Transverse colon (tissue), 3 donors: Measurements from ENCODE around the gene ZNF319.

Experiments
- CTCF ChIP-seq, 5 experiments: fragments of 200-600 bp in 3 of 5; fragments of 450-650 bp in 2 of 5; sonication (generic) in 3 of 5; IDR thresholded peaks; 1 replicate in 2 of 5; 2 replicates in 3 of 5; pipeline ENCODE4 v1.5.1; 2016 to 2017; ENCODE audit warnings: antibody characterized with exemption in 5 of 5, inconsistent platforms in 3 of 5, mild to moderate bottlenecking in 2 of 5, moderate library complexity in 1 of 5
- EP300 ChIP-seq: sonication (generic); formaldehyde crosslinking; IDR thresholded peaks from one replicate; pipeline ENCODE4 v1.6.1; 2017; ENCODE audit warnings: antibody characterized with exemption, low read depth
- POLR2A ChIP-seq: fragments of 450-650 bp; IDR thresholded peaks from one replicate; pipeline ENCODE4 v1.6.1; 2016; ENCODE audit warnings: antibody characterized with exemption, mild to moderate bottlenecking, moderate library complexity

GRCh38 chr16:58027916-58028455 is 27.5 kb upstream of the ZNF319 start:
- TF ChIP-seq EP300 (no peak), CTCF (IDR thresholded peaks at IDR 0.05) (no peak), POLR2A (no peak)
